Brain microvascular endothelial cell (primary cell): ENCODE measurements around the gene TMEM214.

ENCODE experiments used
- DNase-seq: peaks from one replicate; pipeline ENCODE4 v3.0.0-alpha.2; 2020
- H3K27ac ChIP-seq: fragments of 250-450 bp; sonication (Bioruptor Pico); 2 replicates; pipeline ENCODE4 v1.5.1; 2020; ENCODE audit warnings: mild to moderate bottlenecking, moderate library complexity
- H3K27me3 ChIP-seq: fragments of 250-450 bp; sonication (Bioruptor Pico); replicated peaks from 2 replicates; pipeline ENCODE4 v1.5.1; 2020; ENCODE audit warnings: mild to moderate bottlenecking
- H3K36me3 ChIP-seq: fragments of 250-450 bp; sonication (Bioruptor Pico); replicated peaks from 2 replicates; pipeline ENCODE4 v1.5.1; 2020; ENCODE audit warnings: mild to moderate bottlenecking
- H3K4me3 ChIP-seq: 2 replicates; pipeline ENCODE4 v1.5.1; 2011; ENCODE audit warnings: low read depth, mild to moderate bottlenecking, control low read depth, low read length, moderate library complexity
- CTCF ChIP-seq: IDR thresholded peaks from 2 replicates; pipeline ENCODE4 v1.5.1; 2011; ENCODE audit warnings: low read depth, mild to moderate bottlenecking, moderate library complexity, low read length, control low read depth, inconsistent platforms; ENCODE audit errors: missing control alignments
- in situ Hi-C: cut with HindIII; loops from 2 replicates; pipeline ENCODE4 v1.10.0; 2017; ENCODE audit warnings: low sequenced_read_pairs, low pct_ligation_motif_present

The TMEM214 gene

DNA sequence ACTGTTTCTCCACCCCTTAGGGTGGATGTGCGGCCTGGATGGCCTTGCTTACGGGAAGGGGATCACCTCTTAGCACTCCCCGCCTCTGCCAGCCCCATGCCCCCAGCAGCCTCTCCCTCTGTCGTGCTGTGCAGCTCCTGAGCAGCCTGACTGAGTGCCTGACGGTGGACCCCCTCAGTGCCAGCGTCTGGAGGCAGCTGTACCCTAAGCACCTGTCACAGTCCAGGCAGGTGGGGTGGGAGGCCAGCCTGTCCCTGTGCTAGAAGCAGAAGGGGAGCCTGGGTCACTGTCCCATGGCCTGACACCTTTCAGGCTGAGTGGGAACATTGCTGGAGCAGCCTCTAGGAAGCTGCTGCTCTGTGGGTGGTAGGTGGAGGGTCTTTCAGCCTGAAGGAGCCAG lies 5.2 kb downstream of the TMEM214 start:
- in situ Hi-C loops: no loop called here
- no peak for DNase-seq
- Histone ChIP-seq H3K27me3 (no peaks in the 10 kb centered on the region), H3K36me3 (peaks cover 82% of the 10 kb centered on the region), H3K27ac (no peak overlapping the region), H3K4me3 (no peak overlapping the region)
- TF ChIP-seq CTCF: no peak

- Histone ChIP-seq H3K27ac (no peak overlapping the region), H3K27me3 (no peaks in the 10 kb centered on the region), H3K36me3 (peaks cover 85% of the 10 kb centered on the region), H3K4me3 (no peak overlapping the region)
- in situ Hi-C loops: no loop called here
- no peak for DNase-seq
- TF ChIP-seq CTCF: no peak
Observed at GRCh38 chr2:27038631-27039339, 6.0 kb downstream of the TMEM214 start.

DNA sequence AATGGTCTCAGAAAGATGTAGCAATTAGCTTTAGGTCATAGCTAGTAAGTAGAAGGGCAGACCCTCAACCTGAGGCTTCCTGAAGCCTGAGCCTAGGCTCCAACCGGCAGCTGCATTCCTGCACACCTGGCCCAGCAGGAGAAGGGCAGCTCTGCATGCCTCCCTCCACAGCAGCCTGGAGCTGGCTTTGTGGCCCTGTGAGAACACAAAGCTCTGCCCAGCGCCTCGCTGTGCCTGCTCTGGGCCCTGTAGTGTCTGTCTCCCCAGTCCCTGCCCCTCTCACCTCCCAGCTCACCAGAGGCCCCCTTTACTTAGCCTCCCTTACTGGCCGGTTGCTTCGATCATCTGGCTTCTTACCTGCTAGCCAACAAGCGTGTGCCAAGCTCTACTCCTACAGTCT lies 6.7 kb downstream of the TMEM214 start:
- no peak for TF ChIP-seq CTCF
- Histone ChIP-seq H3K36me3 (peaks cover 86% of the 10 kb centered on the region), H3K27me3 (no peaks in the 10 kb centered on the region), H3K27ac (no peak overlapping the region), H3K4me3 (no peak overlapping the region)
- no peak for DNase-seq
- in situ Hi-C loops: no loop called here

- Histone ChIP-seq H3K4me3 (no peak overlapping the region), H3K27me3 (no peaks in the 10 kb centered on the region), H3K27ac (no peak overlapping the region), H3K36me3 (peaks cover 86% of the 10 kb centered on the region)
- in situ Hi-C loops: no loop called here
- TF ChIP-seq CTCF: no peak
- no peak for DNase-seq
Observed at GRCh38 chr2:27039871-27040270, 7.1 kb downstream of the TMEM214 start.

DNA sequence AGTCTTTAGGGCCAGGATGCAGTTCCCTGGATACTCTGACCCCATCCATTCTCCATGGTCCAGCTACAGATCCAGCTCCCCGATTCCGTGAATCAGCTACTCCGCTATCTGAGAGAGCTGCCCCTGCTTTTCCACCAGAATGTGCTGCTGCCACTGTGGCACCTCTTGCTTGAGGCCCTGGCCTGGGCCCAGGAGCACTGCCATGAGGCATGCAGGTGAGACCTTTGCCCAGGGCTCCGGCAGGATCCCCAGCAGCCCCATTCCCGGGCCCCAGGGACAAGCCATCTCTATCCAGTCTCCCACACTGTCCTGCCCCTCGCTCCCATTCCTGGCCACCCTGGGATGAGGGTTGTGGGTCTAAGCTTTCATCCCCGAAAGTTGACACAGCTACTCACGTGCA lies 7.5 kb downstream of the TMEM214 start:
- peaks cover 83% of the 10 kb centered on the region for H3K36me3 ChIP-seq
- H3K27me3 ChIP-seq: no peaks in the 10 kb centered on the region
- H3K27ac ChIP-seq: no peak overlapping the region
- in situ Hi-C loops: no loop called here
- TF ChIP-seq CTCF: no peak
- no peak overlapping the region for H3K4me3 ChIP-seq
- no peak for DNase-seq

DNA sequence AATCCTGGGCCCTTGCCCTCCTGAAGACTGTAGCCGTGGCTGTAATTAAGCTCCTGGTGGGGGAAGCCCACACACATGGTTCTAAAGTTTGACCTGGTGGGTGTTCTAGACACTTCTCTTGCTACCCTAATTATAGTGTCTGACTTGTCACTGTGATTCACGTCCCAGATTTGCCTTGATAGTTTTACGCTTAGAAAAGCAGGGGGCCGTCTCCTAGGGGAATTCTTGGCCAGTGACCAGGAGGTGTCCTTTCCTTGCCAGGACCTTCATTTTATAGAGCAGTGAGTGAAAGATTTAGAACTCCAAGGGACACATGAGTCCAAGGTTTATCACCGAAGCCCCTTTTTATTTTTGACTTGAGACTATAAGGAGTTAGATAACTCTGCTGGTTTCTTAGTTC lies 9.0 kb downstream of the TMEM214 start:
- Histone ChIP-seq H3K36me3 (peaks cover 68% of the 10 kb centered on the region), H3K4me3 (no peak overlapping the region), H3K27ac (no peak overlapping the region), H3K27me3 (no peaks in the 10 kb centered on the region)
- DNase-seq: no peak
- no peak for TF ChIP-seq CTCF
- in situ Hi-C loops: no loop called here
